SKM-1 treated with dmso at 0.1 percent for 144 hours (cell line): ENCODE results near the gene RASSF10.

Source experiments
- DNase-seq: peaks from one replicate; lab custom pipeline; 2025; ENCODE audit not compliant: unreplicated experiment; lab: John Stamatoyannopoulos, UW

RASSF10 gene

DNA sequence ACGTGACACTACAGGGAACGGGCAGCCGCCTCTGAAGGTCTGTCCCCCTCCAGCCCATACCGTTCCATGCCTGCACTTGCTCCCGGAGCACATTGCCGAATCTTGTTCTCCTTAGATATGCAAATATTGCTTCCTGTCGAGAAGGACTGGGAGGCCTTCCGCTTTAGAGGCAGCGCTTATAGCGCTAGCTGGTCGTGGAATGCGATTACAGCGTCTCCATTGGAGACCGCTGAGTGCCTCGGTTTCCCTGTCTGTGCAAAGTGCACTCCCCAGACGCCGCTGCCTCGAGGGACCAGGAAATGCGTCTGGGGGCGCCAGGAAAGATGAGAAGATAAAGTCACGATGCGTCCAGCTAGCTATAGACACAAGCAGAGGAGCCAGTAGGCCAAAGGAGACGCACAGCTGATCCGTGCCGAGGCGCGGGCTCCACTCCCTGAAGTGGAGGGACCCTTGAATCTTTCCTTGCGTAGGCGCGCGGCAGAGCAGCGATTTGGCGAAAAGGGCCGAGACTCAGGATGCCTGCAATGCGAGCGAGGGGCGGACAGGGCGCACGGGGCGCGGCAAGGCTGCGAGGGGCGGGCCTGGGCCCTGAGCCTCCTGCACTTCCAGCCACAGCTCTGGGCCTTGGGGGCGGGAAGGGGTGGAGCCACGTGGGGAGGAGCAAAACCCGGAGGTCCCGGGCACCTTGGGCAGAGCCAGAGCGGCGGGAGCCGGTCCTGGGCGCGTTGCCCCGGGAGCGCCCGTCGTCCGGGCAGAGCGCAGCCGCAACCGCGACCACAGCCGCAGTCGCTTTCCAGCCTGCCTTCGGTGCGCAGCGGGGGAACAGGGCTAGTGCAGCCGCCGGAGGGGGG lies at the start of gene RASSF10:
TSS of gene RASSF10 (plus strand) at position 692 of the 851 bp plus-strand sequence. CDS start 261 bp downstream, outside the sequence.
- no peak for DNase-seq

DNA sequence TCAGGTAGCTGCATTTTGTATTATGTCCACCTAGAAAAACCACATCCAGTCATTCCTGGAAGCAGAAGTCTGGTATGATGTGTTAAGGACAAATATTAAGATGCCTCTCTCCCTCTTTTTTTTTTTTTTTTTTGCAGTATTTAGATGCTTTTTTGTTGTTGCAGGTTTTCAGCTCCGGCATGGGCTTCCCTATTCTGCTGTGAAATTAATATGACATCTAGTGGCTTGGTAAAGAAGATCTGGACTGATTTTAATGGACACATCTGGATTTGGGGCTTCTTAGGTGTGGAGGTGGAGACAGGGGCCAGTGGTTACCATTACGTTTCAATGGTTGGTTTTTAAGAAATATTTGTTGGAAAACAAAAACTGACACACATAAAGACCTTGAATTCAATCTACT lies 47.5 kb upstream of the RASSF10 start:
- no peak for DNase-seq

DNA sequence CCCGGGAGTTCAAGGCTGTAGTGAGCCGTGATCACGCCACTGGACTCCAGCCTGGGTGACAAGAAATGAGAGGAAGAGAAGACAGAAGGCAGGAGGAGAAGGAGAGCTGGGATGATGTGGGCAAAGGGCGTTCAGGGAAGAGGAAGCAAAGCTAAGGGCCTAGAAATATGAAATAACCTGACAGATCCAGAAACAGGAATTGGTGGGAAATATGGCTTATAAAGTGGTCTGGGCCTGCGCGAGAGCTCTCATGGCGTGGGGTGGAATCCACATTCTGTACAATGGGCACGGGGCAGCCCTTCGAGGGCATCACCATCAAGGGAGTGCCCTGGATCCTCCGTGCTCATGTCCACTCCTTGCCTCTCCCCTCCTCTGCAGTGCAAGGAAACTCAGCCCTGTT lies 46.8 kb upstream of the RASSF10 start:
- DNase-seq = no peak

DNA sequence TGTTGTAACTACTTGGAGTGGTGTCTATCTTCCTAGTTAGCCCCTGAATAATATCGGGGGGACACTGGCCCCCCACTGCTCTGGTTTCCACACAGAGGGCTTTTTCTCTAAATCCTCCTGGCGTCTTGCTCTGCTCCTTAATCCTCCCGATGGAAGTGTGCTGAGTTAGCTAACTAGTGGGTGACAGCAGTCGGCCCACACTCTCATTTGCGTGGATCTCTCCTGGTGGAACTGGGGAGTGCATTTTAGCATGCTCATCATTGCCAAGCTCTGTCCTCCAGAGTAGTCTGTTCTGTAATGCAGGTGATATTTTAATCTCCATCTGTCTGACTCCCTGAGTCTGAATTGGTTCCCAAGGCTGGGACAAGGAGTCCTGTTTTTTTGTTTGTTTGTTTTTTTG lies 46.1 kb upstream of the RASSF10 start:
- no peak for DNase-seq

DNA sequence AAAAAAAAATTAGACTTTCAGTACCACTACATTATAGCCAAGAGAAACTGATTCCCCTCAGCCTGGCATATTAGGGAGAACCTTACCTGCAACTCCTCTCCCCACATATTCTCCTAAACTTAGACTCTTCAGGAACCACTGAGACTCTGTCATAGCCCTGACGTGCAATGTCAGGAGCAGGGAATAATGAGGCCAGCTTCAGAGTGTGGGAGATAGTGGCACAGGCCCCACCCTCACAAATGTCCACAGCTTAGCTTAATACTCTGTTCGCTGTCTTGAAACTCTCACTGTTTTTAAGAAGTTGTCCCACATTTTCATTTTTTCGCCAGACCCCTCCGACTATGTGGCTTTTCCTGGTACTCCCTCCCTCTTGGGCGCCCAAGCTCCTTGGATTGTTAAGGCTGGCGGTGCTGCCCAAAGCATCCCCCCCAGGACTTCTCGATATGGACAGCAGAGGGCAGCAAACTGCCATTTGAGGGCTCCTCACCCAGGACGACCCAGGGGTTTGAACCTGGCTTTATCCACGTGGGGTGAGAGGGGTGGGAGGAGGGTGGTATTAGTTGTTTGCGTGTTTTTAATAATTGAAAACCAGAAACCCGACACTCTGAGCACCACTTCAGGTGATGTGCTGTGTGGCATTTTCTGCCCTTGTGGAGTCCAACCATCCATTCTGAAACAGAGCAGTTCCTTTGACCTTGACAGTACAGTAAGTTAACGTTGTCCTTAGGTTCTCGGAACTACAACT lies 45.2 kb upstream of the RASSF10 start:
- peak; percentile 46 for DNase-seq

DNA sequence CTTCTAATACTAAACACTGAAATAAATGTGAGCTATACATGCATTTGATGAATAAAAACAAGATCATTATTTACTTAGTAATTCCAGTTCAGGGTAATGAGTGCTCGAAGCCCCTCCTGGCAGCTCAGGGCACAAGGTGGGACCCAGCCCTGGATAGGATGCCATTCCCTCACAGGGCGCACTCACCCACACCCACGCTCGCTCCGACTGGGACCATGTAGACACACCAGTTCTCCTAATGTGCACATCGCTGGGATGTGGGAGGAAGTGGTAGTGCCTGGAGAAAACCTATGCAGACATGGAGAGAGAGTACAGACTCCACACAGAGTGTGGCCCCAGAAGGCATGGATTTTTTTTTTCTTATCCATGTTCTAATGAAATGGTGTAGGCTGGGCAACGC lies 44.5 kb upstream of the RASSF10 start:
- DNase-seq = no peak

DNA sequence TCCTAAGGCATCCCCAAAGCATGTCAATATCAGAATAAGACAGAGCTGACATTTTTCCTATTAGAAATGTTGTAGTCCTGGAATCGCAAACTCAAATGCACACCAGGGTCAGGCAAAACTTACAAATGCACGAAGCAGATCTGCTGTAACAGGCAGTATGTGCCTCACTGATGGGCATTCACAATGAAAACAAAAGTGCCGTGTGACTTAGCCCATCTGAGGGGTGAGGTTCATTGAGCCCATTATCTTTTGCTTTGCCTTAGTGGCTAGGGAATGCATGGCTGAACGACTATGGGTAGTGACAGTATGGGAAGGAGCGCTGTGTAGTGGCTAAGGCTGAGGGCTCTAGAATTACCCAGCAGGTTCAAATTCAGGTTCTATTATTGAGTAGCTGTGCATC lies 43.1 kb upstream of the RASSF10 start:
- no peak for DNase-seq

DNA sequence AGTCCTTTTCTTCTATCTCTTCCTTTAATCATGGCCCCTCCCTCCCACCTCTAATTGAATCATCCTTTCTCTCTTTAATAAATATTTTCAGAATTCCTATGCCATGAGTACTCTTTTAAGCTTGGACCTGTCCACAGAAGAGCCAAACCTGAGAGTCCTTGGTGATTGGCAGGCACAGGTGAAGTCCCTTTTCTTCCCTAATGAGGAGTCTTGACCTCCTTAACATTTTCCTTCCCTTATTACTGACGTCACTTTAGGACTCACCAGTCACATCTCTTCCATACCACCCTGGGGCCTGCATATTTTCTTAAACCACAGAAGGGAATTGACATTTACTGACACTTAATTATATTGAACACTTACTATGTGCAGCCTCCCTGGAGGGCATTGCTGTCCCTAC lies 41.0 kb upstream of the RASSF10 start:
- DNase-seq = no peak

DNA sequence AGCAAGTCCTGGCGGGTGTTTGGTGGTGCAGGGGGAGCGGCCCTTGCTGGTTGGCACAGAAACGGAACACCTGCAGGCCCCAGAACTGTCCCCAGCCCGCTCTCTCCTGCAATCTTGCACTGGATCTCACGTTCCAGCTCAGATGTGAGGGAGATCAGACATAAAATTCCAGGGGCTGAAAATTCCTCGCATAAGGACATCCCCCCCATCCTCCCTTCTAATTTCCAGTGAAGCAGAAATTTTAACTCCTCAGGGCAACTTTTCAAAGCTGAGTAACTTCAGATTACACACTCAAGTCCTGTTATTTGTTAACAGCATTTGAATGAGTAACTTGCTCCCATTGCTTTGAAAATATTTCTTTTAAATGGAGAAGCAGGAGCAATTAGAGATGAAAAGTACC lies 40.3 kb upstream of the RASSF10 start:
- DNase-seq = no peak

DNA sequence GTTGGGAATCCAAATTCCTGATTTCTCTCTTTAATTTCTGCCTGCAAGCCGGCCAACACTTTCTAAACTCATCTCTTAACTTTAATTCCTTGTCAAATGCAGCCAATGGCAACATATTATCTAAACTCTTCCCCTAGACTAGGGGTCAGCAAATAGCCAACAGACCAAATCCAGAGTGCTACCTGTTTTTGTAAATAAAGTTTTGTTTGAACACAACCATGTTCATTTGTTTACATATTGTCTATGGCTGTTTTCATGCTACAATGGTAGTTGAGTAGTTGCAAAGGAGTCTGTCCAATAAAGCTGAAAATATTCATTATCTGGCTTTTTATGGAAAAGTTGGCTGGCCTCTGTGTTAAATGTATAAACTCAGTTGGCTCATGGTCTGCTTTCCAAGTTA lies 37.2 kb upstream of the RASSF10 start:
- DNase-seq = no peak

DNA sequence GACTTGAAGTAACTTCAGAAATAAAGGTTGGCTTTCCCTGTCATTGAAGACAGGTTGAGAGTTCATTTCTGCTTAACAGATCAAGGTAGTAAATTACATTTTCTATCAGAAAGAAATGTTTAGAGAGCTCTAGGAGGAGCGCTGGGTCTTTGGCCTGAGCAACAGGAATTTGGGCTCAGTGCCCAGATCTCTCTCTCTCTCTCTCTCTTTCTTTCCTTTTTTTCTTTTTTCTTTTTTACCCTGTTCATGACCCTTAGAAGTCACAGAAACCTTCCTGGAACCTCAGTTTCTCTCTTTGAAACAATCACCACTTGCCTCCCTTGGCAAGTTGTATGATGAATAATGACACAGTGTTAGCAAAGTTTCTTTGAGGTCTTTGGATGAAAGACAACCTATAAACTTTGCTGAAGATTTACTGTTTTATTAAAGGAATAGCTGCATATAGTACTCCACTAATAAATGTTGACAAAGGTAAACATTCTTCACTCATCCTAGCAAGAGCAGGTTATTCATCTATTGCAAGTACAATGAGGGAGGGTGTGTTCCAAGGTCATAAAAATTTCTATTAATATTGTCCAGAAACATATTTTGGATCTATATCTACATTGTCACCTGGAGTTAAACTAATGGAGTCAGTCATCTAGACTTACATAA lies 35.5 kb upstream of the RASSF10 start:
- no peak for DNase-seq

DNA sequence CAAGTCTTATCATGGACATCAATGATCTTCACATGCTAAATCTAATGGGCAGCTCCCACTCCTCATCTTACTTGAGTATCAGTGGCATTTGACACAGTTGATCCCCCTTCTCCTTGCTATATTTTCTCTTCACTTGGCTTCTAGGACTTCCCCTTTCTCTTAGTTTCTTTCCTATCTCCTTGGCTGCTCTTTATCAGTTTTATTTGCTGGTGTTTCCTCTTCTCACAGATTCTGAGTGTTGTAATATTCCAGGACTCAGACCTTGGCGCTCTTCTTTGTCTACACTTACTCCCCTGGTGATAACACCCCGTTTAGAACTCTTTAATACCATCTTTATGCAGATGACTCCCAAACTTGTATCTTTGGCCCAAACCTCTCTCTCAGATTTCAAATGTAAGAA lies 33.9 kb upstream of the RASSF10 start:
- DNase-seq = peak; percentile 70

DNA sequence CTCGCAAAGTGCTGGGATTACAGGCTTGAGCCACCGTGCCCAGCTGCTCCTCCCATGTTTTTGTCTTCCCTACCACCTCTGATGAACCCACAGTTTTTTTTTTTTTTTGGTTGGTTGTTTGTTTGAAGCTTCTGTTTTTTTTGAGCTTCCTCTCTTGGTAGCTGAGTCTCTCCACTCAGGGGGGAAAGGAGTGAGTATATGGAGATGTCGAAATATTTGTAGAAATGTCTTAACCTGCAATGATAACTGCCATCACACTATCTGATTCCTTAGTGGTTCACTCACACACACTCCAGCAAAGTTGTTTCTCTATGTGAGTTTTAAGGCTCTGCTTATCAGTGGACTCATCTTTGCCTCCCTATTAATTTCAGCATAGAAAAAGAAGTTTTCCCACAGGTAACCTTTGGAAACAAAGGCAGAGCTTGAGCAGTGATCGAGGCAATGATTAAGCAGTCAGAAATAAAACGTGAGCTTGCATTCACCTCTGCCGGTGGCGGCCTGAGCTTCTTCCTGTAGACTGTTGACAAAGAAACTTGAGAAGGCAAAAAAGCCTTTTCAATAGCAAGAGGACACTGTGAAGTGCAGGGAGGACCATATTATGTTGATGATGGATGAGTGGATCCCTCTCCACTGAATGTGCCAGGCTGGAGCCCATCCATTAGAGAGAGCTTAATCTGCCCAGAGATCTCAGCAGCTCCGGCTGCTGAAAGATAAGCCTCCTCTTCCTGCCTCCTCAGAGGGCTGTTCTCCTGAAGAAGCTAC lies 29.0 kb upstream of the RASSF10 start:
- peak; percentile 73 for DNase-seq

DNA sequence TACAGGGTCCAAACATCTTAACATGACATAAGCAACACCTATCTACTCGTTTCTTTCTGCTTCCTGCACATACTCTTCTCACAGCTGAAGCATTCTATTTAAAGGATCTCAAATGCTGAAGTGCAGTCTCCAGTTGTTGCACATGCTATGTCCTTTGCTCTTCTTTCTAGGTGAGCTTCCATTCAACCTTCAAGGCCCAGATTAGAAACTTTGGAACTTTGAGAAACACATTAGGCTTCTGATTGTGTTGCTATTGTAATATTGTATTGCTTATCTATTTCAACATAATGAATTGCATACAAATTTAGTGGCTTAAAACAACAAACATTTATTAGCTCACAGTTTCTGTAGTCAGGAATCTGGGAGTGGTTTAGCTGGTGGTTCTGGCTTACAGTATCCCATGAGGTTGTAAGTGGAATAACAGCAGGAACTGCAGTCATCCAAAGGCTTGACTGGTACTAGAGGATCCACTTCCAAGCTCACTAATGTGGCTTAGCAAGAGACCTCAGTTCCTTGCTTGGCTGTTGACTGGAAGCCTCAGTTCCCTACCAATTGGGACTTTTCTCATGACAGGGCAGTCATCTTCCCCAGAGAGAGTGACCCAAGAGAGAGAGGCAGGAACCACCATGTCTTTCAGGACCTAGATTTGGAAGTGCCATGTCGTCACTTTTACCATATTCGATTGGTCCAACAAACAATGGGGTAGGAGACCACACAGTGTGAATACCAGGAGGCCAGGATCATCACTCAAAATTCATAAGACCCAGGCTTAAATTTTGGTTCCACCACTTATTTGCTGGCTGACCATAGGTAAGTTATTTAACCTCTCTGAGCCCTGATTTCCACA lies 27.2 kb upstream of the RASSF10 start:
- no peak for DNase-seq

DNA sequence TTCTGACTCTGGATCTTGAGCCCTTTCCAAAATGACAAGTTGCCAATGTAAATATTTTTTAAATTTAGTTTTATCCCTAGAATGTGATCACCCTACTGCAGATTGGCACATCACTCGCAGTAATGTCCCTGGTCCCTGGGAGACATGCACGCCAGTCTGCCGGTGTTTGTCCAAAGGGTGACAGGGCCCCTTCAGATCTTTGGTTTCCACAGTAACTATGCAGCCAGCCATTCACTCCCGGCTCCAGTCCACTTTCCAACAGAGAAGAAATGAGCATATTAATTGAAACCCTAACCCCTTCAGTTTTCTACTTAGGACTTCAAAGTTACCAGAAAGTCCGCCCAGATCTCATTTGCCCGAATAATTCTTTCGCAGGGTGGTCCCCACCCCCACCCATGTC lies 25.8 kb upstream of the RASSF10 start:
- no peak for DNase-seq

DNA sequence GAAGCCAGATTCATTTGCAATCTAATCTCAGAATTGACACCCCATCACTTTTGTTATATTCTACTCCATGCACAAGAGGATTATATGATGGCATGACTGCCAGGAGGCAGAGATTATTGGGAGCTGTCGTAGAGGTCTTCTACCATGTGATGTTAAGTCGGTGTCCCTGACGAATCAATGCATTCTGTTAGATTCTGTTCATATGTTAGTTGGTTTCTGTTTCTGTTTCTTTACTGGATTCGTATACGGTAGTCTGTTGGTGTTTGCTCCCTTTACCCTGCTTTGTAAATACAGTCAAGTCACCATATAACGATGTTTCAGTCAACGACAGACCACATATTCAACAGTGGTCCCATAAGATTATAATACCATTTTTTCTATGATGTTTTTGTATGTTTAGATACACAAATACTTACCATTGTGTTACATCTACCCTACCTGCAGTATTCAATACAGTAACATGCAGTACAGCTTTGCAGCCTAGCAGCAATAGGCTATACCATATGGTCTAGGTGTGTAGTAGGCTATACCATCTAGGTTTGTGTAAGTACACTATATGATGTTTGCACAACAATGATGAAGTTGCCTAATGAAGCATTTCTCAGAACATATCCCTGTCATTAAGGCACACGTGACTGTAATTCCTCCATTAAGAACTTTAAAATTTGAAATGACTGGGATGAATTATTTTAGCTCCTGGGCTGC lies 22.8 kb upstream of the RASSF10 start:
- no peak for DNase-seq

DNA sequence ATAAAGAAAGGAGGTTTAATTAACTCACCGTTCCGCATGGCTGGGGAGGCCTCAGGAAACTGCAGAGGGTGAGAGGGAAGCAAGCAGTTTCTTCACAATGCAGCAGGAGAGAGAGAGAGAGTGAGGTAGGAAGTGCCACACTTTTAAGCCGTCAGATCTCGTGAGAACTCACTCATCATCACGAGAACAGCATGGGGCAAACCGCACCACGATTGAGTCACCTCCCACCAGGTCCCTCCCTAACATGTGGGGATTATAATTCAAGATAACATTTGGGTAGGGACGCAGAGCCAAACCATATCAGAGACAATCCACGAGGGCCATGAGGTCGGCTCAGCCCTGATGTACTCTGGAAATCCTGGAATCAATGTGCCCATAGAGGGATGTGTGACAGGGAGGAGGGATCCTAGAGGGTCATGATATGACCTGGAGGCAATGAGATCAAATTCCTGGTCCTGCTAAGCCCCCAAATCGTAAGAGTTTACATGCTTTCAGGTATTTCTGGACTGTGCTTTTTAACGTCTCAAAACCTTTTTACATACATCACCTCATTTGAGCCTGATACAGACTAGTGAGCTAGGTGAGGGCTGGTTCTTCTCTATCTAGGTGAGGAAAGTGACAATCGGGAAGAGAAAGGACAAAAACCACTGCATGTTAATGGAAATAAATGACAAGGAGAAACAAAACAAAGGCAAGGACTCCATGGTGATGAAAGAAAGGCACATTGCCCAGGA lies 19.5 kb upstream of the RASSF10 start:
- no peak for DNase-seq

DNA sequence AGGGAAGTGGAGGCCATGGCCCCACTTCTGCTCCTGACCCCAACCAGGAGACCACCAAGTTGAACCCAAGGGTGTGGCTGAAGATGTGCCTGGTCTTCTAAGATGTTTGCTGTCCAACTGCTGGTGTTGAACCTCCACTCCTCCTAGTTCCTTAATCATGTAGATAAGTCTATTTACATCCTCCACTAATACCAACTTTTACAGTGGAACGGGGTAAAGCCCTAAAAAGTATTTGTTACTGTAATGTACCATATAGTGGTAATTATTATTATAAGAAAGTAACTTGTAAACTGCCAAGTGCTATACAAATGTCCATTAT lies 19.0 kb upstream of the RASSF10 start:
- DNase-seq = no peak

DNA sequence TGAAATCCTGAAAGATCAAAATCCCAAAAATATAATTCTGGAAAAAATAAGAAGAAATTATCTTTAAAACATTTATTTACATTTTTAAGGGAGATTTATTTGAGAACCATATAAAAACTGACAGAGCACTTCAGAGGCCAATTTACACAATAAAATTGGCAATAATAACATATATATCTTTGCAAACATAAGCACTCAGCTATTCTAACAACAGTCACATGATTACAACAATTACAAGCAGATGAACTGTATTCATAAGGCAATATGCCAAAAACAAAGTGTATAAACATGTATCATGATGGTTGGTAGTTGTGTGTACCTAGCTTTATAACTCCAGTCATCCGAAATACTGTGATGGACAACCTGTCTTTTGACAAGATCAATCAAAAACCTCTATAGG lies 17.7 kb upstream of the RASSF10 start:
- no peak for DNase-seq
